Gastrocnemius medialis (tissue), 4 donors: ENCODE measurements around the gene LRRC53.

Source experiments
- CTCF ChIP-seq, 5 experiments: fragments of 450-650 bp in 3 of 5; fragments of 200-600 bp in 2 of 5; sonication (generic) in 2 of 5; IDR thresholded peaks in 4 of 5; conservative IDR thresholded peaks in 1 of 5; 1 replicate in 4 of 5; 2 replicates in 1 of 5; pipeline ENCODE4 v1.5.1; 2016 to 2019; ENCODE audit warnings: antibody characterized with exemption in 5 of 5, mild to moderate bottlenecking in 3 of 5, moderate library complexity in 3 of 5
- POLR2A ChIP-seq, 2 donors: fragments of 450-650 bp; IDR thresholded peaks; one replicate each; pipeline ENCODE4 v1.6.1; 2017; ENCODE audit warnings: antibody characterized with exemption in 2 of 2, mild to moderate bottlenecking in 2 of 2, moderate library complexity in 2 of 2

GRCh38 chr1:74528123-74528522, 15.7 kb upstream of the LRRC53 start:
- no peak for TF ChIP-seq CTCF (IDR thresholded peaks at IDR 0.05 in 4 of 5, conservative IDR thresholded peaks at IDR 0.05 in 1 of 5)
- no peak for TF ChIP-seq POLR2A (IDR thresholded peaks at IDR 0.05)
